Measurements from ENCODE around the gene C5.

C5 gene

GRCh38 chr9:120978987-120979386 is 71.1 kb downstream of the C5 start:
- H3K36me3 ChIP-seq (replicated peaks; ENCODE audit: insufficient read depth, low read length) = no peaks in the 10 kb centered on the region
- peaks cover 10% of the 10 kb centered on the region for H3K4me1 ChIP-seq (ENCODE audit: low read length)
- no peak for TF ChIP-seq EZH2 (optimal IDR thresholded peaks at IDR 0.05; ENCODE audit: low read depth, low read length)
- no peak for TF ChIP-seq CTCF (IDR thresholded peaks at IDR 0.05; ENCODE audit: low read length)
- TF ChIP-seq EZH2phosphoT487 (IDR thresholded peaks at IDR 0.05; ENCODE audit: low read length) = no peak
- H2AFZ ChIP-seq (ENCODE audit: low read length) = no peak overlapping the region
- H3K9me3 ChIP-seq (replicated peaks; ENCODE audit: insufficient read depth, low read length) = no peaks in the 10 kb centered on the region
- H3K79me2 ChIP-seq (ENCODE audit: low read length) = no peaks in the 10 kb centered on the region
- no peaks in the 10 kb centered on the region for H3K27me3 ChIP-seq (replicated peaks; ENCODE audit: insufficient read depth, low read length)
- no peaks in the 10 kb centered on the region for H3K9me2 ChIP-seq (replicated peaks; ENCODE audit: insufficient read depth, low read length)
- H3K4me3 ChIP-seq (ENCODE audit: low read length) = no peak overlapping the region
- no peaks in the 10 kb centered on the region for H4K20me1 ChIP-seq (ENCODE audit: insufficient read depth, low read length)
- H3K27ac ChIP-seq (ENCODE audit: low read length) = no peak overlapping the region
- DNase-seq = no peak
- no peak overlapping the region for H3K4me2 ChIP-seq (ENCODE audit: low read depth, low read length)
- H3F3A ChIP-seq (ENCODE audit: insufficient read depth, low read length) = no peaks in the 10 kb centered on the region
- H3K9ac ChIP-seq (ENCODE audit: low read length) = no peak overlapping the region

GRCh38 chr9:120977321-120977720 is 72.8 kb downstream of the C5 start:
- Histone ChIP-seq H3K27me3 (replicated peaks; ENCODE audit: insufficient read depth, low read length) (no peaks in the 10 kb centered on the region), H3K36me3 (replicated peaks; ENCODE audit: insufficient read depth, low read length) (no peaks in the 10 kb centered on the region)

GRCh38 chr9:120974921-120975320 is 75.2 kb downstream of the C5 start:
- no peaks in the 10 kb centered on the region for H3K27me3 ChIP-seq (replicated peaks; ENCODE audit: insufficient read depth, low read length)
- no peak overlapping the region for H3K27ac ChIP-seq (ENCODE audit: low read length)
- H2AFZ ChIP-seq (ENCODE audit: low read length) = no peak overlapping the region
- TF ChIP-seq EZH2 (optimal IDR thresholded peaks at IDR 0.05; ENCODE audit: low read depth, low read length) = no peak
- TF ChIP-seq EZH2phosphoT487 (IDR thresholded peaks at IDR 0.05; ENCODE audit: low read length) = no peak
- TF ChIP-seq CTCF (IDR thresholded peaks at IDR 0.05; ENCODE audit: low read length) = no peak
- no peak overlapping the region for H3K4me2 ChIP-seq (ENCODE audit: low read depth, low read length)
- H3K4me3 ChIP-seq (ENCODE audit: low read length) = no peak overlapping the region
- H4K20me1 ChIP-seq (ENCODE audit: insufficient read depth, low read length) = no peaks in the 10 kb centered on the region
- DNase-seq = peak; percentile 48
- H3K9me2 ChIP-seq (replicated peaks; ENCODE audit: insufficient read depth, low read length) = no peaks in the 10 kb centered on the region
- no peak overlapping the region for H3K9ac ChIP-seq (ENCODE audit: low read length)
- H3K4me1 ChIP-seq (ENCODE audit: low read length) = peaks cover 16% of the 10 kb centered on the region
- H3K79me2 ChIP-seq (ENCODE audit: low read length) = no peaks in the 10 kb centered on the region
- no peaks in the 10 kb centered on the region for H3K36me3 ChIP-seq (replicated peaks; ENCODE audit: insufficient read depth, low read length)
- H3F3A ChIP-seq (ENCODE audit: insufficient read depth, low read length) = no peaks in the 10 kb centered on the region
- H3K9me3 ChIP-seq (replicated peaks; ENCODE audit: insufficient read depth, low read length) = no peaks in the 10 kb centered on the region

More at GRCh38 chr9:120977321-120977720, 72.8 kb downstream of the C5 start:
- Histone ChIP-seq H3K4me2 (ENCODE audit: low read depth, low read length) (no peak overlapping the region), H4K20me1 (ENCODE audit: insufficient read depth, low read length) (no peaks in the 10 kb centered on the region), H3K9me2 (replicated peaks; ENCODE audit: insufficient read depth, low read length) (no peaks in the 10 kb centered on the region), H3K9me3 (replicated peaks; ENCODE audit: insufficient read depth, low read length) (no peaks in the 10 kb centered on the region), H3K27ac (ENCODE audit: low read length) (no peak overlapping the region), H3K4me3 (ENCODE audit: low read length) (no peak overlapping the region), H2AFZ (ENCODE audit: low read length) (no peak overlapping the region), H3K9ac (ENCODE audit: low read length) (no peak overlapping the region), H3K4me1 (ENCODE audit: low read length) (peaks cover 10% of the 10 kb centered on the region), H3K79me2 (ENCODE audit: low read length) (no peaks in the 10 kb centered on the region), H3F3A (ENCODE audit: insufficient read depth, low read length) (no peaks in the 10 kb centered on the region)
- TF ChIP-seq CTCF (IDR thresholded peaks at IDR 0.05; ENCODE audit: low read length) (no peak), EZH2phosphoT487 (IDR thresholded peaks at IDR 0.05; ENCODE audit: low read length) (no peak), EZH2 (optimal IDR thresholded peaks at IDR 0.05; ENCODE audit: low read depth, low read length) (no peak)
- no peak for DNase-seq

Measured in MM.1S (cell line).